HG02840 (cell line): ENCODE results near the gene TLE3.
"Not testable (repeated sequence)": the region's sequence is repeated elsewhere in the genome, so short reads cannot be mapped to it uniquely, and the experiment has no call there.

Experiments used
- ATAC-seq: cut with Tn5 transposase; IDR thresholded peaks from one replicate; pipeline ENCODE4 v1.9.1; 2021; ENCODE audit warnings: mild to moderate bottlenecking, moderate library complexity, moderate number of reproducible peaks; ENCODE audit not compliant: unreplicated experiment, low FRiP score

TLE3 gene

DNA sequence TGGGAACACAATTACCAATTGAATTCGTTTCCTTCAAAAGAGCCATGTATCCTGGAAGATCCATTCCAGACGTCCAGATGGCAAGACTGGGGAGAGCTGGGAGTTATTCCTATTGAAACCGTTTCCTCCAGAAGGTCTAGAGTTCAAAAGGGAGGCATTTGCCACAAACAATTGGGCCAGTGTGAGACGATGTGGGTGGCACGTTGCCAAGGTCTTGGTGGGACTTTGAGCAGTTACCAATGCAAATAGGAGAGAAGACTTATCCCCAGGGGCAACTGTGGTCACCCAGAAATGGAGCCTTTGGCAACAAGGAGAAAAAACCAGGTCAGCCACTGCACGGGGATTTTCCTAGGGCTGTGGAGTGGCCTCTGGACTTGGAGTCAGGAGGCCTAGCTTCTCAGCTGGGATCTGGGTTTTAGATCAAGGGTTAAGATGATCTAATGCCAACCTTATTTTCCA lies 29.6 kb upstream of the TLE3 start:
- no peak for ATAC-seq

DNA sequence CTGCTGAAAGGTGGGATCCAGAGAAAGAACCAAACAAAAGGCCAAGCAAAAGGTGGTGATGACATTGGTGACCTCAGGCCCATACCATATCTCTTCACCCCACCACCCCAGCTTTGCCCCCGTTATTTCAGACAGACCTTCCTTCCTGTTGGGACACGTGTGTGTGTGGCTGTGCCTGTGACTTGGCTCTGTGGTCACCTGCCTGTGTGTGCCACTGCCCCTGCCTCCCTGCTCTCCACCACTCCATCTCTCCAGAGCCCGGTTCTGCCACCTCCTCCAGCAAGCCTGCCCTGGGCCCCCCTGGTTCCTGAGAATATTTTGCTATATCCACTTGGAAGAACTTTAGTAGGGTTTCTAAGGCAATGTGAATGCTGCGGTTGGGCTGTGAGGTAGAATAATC lies 28.6 kb upstream of the TLE3 start:
- no peak for ATAC-seq

DNA sequence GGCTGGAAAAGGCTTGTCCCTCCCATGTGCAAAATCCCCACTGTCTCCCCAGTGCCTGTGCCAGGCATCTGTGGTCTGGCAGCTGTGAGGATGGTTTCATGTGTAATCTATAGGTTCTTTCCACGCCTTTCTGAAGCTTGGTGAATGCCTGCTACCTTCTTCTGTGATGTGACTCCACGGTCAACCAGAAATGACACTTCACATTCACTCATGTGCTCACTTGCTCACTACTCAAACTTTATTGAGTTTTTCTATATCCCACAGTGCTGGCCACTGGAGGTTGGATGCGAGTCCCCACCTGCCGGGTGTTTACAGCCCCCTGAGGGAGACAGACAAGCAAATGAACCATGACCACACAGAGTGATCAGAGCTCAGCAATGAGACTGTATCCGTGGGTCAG lies 27.9 kb upstream of the TLE3 start:
- no peak for ATAC-seq

GRCh38 chr15:70121624-70122302 lies 24.0 kb upstream of the TLE3 start:
- no peak for ATAC-seq

- no peak for ATAC-seq
These were observed 23.4 kb upstream of the TLE3 start for GRCh38 chr15:70120958-70121623.

GRCh38 chr15:70119911-70120508 lies 22.3 kb upstream of the TLE3 start:
- ATAC-seq = no peak

DNA sequence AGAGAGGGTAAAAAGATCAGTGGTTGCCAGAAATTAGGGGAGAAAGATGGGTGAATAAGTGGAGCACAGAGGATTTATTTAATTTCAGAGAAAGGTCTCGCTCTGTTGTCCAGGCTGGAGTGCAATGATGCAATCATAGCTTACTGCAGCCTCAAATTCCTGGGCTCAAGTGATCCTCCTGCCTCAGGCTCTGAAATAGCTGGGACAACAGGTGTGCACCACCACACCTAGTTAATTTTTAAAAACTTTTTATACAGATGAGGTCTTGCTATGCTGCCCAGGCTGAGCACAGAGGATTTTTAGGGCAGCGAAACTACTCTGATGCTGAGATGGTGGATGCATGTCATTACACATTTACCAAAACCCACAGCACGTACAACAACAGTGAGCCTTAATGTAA lies 20.9 kb upstream of the TLE3 start:
- ATAC-seq = no peak

DNA sequence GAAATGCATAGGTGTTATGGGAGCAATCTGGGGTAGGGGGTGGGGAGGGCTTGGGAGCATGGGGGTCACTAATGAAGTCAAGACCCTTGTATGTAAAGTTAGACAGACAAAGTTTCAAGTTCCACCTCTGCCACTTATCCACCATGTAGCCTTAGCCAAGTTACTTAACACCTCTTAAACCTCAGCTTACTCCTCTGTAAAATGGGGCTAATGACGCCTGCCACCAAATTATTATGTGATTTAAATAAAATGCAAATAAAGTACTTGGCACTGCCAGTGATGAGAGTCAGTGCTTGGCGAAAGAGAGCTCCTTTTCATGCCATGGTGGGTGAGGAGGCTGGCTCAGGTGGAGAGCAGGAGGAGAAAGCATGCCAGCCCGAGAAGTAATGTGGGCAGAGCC lies 18.6 kb upstream of the TLE3 start:
- ATAC-seq = no peak

GRCh38 chr15:70114221-70114620 lies 16.5 kb upstream of the TLE3 start:
- ATAC-seq = no peak

GRCh38 chr15:70113304-70113700 lies 15.6 kb upstream of the TLE3 start:
- ATAC-seq = no peak

DNA sequence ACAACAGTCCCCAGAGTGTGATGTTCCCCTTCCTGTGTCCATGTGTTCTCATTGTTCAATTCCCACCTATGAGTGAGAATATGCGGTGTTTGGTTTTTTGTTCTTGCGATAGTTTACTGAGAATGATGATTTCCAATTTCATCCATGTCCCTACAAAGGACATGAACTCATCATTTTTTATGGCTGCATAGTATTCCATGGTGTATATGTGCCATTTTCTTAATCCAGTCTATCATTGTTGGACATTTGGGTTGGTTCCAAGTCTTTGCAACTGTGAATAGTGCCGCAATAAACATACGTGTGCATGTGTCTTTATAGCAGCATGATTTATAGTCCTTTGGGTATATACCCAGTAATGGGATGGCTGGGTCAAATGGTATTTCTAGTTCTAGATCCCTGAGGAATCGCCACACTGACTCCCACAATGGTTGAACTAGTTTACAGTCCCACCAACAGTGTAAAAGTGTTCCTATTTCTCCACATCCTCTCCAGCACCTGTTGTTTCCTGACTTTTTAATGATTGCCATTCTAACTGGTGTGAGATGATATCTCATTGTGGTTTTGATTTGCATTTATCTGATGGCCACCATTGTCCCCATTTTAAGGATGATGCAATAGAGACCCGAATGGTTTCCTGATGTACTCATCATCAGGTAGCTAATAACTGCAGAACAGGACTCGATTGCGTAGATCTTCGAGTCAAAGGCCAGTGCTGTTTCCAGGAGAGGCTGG lies 15.0 kb upstream of the TLE3 start:
- ATAC-seq = not testable (repeated sequence)

- ATAC-seq = no peak
These were observed 14.3 kb upstream of the TLE3 start for GRCh38 chr15:70112074-70112395.

GRCh38 chr15:70111203-70112073 lies 13.7 kb upstream of the TLE3 start:
- no peak for ATAC-seq

GRCh38 chr15:70109978-70110377 lies 12.3 kb upstream of the TLE3 start:
- no peak for ATAC-seq

GRCh38 chr15:70109531-70109930 lies 11.8 kb upstream of the TLE3 start:
- ATAC-seq = no peak

GRCh38 chr15:70103880-70104626 lies 6.3 kb upstream of the TLE3 start:
- ATAC-seq = no peak

DNA sequence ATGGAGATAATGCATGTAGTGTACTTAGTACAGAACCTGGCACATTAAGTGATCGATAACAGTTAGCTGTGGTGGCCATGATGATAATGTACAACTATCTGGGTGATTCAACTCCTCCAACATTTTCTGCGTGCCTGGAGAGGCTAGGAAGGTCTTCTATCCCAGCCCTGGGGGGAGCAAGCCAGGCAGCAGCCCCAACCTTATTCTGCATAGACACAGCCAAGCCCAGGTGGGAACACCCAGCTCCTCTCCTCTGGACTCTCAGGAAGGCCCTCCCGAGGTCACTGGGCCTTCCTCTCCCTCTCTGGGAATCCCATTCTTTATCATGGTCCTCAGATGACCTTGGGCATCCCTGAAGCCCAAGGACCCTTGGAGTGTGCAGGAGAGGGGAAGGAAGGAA lies 5.1 kb upstream of the TLE3 start:
- ATAC-seq = no peak

DNA sequence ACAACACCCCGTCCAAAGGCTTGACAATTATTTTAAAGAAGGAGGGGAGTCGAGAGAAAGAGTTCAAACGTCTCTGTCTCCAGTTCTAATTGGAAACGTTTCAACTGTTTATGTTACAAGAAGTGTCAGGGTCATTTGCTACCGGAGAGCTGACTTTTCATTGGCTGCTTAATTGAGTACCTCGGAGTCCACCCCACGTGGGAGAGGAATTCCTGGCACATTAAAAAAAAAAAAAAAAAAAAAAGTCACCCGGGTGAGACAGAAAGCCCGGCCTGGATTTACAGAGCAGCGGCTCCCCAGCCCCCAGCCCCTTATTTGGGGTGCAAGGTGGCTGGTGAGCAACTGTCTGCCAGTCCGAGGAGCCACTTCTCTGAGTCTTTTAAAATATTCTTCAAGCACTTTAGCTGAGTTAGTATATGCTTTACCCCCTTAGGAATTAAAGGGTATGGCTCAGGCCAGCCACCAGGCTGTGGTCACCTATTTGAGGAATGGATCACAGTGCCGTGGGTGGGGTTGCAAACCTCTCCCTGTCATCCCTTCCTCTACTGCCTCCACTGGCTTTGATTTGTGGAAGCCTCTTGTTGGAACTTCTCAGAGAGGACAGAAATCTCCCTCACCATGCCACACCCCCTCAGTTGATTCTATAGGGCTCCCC lies 3.9 kb upstream of the TLE3 start:
- ATAC-seq = no peak
